ENCODE measurements around the gene GFOD1. TPM values are rescaled to one million over a fixed set of nuclear protein-coding genes. Genes with fewer than 3 reads are reported as not detected.

Gene GFOD1
- total and polyA plus RNA-seq, 7 donors: 2.3 to 18.3 (median 13.3) TPM

DNA sequence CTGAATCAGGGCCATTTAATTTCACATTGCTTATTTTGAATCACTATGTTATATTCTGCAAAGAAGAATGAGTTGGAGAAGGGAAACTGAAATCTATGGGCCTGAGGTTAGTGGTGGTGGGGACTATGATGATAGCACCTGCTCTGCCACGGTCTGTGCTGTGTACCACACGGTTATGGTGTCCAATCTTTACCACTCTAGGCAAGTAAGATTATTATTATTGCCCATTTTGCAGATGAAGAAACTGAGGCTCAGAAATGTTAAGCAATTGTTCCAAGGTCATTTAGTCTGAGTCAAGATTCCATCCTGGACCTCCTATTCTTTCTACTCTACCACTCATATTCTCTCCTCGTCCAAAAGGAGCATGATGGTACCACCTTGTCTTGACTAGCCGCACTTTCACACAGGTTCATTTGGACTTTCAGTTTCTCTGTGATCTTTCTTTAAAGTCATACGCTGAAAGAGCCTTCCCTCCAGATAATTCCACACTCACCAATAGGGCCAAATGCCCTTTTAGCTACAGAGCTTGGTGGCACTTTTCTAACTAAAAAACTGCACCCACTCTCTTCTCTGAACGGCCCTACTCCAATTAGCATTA is 56.2 kb downstream of the GFOD1 start:
- no peak for DNase-seq
- Histone ChIP-seq H3K4me1 (peaks cover 0 to 18% (median 4%) of the 10 kb centered on the region in 4 donors), H3K36me3 (no peaks in the 10 kb centered on the region), H3K9me3 (no peaks in the 10 kb centered on the region), H3K4me3 (no peak overlapping the region), H3K27me3 (no peaks in the 10 kb centered on the region), H3K27ac (peak overlapping the region in 1 of 4 donors; percentile 26)
- TF ChIP-seq EP300 (IDR thresholded peaks at IDR 0.05): no peak
- TF ChIP-seq POLR2AphosphoS5 (IDR thresholded peaks at IDR 0.05): no peak
- no peak for TF ChIP-seq POLR2A (IDR thresholded peaks at IDR 0.05)
- TF ChIP-seq, protein P1, sequence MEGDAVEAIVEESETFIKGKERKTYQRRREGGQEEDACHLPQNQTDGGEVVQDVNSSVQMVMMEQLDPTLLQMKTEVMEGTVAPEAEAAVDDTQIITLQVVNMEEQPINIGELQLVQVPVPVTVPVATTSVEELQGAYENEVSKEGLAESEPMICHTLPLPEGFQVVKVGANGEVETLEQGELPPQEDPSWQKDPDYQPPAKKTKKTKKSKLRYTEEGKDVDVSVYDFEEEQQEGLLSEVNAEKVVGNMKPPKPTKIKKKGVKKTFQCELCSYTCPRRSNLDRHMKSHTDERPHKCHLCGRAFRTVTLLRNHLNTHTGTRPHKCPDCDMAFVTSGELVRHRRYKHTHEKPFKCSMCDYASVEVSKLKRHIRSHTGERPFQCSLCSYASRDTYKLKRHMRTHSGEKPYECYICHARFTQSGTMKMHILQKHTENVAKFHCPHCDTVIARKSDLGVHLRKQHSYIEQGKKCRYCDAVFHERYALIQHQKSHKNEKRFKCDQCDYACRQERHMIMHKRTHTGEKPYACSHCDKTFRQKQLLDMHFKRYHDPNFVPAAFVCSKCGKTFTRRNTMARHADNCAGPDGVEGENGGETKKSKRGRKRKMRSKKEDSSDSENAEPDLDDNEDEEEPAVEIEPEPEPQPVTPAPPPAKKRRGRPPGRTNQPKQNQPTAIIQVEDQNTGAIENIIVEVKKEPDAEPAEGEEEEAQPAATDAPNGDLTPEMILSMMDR (IDR thresholded peaks at IDR 0.05): no peak
- intact Hi-C loops (cut with DNase I): no loop called here
- WGBS, 2 donors: 78 to 88% methylated on average over 6 of the region's 6 CpGs

DNA sequence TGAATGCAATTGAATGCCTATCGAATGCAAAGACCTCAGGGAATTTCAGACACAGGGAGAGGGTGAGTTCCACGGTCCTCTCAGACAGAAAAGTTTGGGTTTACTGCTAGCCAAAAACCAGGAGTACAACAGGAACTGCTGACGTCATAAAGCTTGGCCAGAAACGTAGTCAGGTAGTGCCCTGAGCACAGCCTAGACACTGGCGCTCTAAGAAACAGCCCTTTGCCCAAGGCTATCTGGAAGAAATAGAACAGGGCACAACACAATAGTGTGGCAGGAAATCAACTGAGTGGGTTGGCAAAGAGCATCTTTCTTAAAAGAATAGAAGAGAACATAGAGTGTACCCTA is 58.0 kb downstream of the GFOD1 start:
- Histone ChIP-seq H3K9me3 (no peaks in the 10 kb centered on the region), H3K4me3 (no peak overlapping the region), H3K36me3 (no peaks in the 10 kb centered on the region), H3K27me3 (no peaks in the 10 kb centered on the region), H3K27ac (peak overlapping the region in 2 of 4 donors; percentile 28 to 48), H3K4me1 (peaks cover 0 to 34% (median 18%) of the 10 kb centered on the region in 4 donors)
- no peak for DNase-seq
- TF ChIP-seq POLR2AphosphoS5 (IDR thresholded peaks at IDR 0.05) (no peak), EP300 (IDR thresholded peaks at IDR 0.05) (no peak), POLR2A (IDR thresholded peaks at IDR 0.05) (no peak)
- TF ChIP-seq, protein P1 (IDR thresholded peaks at IDR 0.05): no peak
- intact Hi-C loops (cut with DNase I): loop anchor here (5.0 kb wide), 1 partner anchor 58 kb away; the partner anchor contains the start of gene GFOD1
- WGBS, 2 donors: 79 to 83% methylated on average over 5 of the region's 5 CpGs

DNA sequence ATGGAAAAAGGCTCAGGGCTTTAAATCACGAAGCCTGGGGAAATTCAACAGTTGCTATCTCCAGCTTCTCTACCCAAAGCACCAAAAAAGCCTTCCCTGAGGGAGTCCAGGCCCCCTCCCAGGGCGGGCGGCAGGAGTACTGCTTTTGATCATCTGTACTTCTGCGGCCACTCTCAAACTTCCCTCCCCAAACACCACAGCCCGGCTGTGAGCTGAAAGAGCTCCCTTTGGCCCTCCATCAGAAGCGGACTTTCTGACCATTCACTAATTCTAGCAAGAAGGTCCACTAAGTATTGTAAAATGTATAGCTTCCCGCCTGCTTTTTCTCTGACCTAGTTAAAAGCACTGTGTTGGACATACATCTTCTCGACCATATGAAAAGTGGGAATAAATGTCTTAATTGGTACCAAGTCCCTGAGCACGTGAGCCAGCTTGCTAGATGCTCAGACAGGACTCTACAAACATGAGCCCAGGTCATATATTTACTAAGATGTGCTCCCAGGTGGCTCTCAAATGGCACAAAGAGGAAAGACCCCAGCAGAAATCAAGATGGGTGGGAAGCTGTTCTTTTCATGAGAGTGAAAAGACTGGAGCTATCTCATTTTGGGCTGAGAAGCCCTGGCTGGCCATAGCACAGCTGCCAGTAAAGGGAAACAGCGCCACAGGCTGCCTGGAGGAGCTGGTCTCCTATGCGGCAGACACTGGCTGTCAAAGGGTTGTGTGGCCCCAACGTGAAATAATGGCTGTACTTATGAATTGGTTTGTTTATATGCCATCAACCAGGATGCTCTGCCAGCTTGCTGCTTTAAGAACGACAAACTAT is 58.6 kb downstream of the GFOD1 start:
- H3K4me3 ChIP-seq: no peak overlapping the region
- intact Hi-C loops (cut with DNase I): loop anchor here (5.0 kb wide), 1 partner anchor 59 kb away; the partner anchor contains the start of gene GFOD1
- peaks cover 0 to 37% (median 18%) of the 10 kb centered on the region in 4 donors for H3K4me1 ChIP-seq
- DNase-seq: no peak
- H3K9me3 ChIP-seq: no peaks in the 10 kb centered on the region
- peak overlapping the region in 3 of 4 donors; percentile 28 to 48 (median 34) for H3K27ac ChIP-seq
- no peaks in the 10 kb centered on the region for H3K27me3 ChIP-seq
- no peaks in the 10 kb centered on the region for H3K36me3 ChIP-seq
- TF ChIP-seq POLR2A (IDR thresholded peaks at IDR 0.05): no peak
- peak in 1 of 4 donors; percentile 20 for TF ChIP-seq POLR2AphosphoS5 (IDR thresholded peaks at IDR 0.05)
- WGBS, 2 donors: 73 to 86% methylated on average over 13 of the region's 13 CpGs

DNA sequence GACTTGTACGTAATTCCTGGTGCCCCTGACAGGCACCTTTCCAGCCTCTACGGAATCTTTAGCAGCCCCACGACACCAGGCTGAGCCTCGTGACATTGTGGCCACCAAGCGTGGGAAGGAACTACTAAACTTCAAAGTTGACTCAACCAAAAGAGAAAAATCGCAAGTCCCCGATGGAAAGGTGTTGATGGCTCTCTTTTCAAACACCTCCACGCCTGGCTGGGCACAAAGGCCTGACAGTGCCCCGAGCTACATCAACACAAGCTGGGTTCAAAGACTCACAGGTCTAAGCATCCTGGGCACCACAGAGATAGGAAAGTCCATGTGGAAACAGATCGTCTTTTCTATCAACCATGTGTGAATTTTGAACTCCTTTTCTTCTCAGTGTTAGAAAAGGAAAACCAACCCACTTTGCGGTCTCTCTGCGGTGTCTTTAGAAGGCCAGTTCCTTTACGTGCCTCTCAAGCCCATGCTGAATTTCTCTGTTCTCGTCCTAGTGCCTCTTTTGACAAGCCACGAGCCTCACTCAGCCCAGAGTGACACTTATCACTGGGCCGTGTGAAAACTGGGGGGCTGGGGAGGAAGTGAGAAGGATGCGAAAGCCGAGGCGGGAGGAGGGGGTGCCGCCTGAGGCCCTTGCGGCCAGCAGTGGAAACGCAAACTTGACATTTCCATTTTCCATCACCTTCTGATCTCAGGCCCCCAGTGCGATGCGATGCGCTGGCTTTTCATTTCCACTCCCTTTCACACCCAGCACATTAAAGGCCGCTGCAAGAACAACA is 59.4 kb downstream of the GFOD1 start:
- no peak for DNase-seq
- peak overlapping the region in 3 of 4 donors; percentile 3 to 48 (median 34) for H3K27ac ChIP-seq
- H3K4me3 ChIP-seq: no peak overlapping the region
- 51 to 82% methylated on average over 26 of the region's 26 CpGs for WGBS, 2 donors
- H3K27me3 ChIP-seq: no peaks in the 10 kb centered on the region
- no peaks in the 10 kb centered on the region for H3K9me3 ChIP-seq
- TF ChIP-seq, protein P1 (IDR thresholded peaks at IDR 0.05): no peak
- TF ChIP-seq POLR2AphosphoS5 (IDR thresholded peaks at IDR 0.05) (no peak), POLR2A (IDR thresholded peaks at IDR 0.05) (no peak), EP300 (IDR thresholded peaks at IDR 0.05) (no peak)
- no peaks in the 10 kb centered on the region for H3K36me3 ChIP-seq
- intact Hi-C loops (cut with DNase I): loop anchor here (5.0 kb wide), 1 partner anchor 59 kb away; the partner anchor contains the start of gene GFOD1
- H3K4me1 ChIP-seq: peaks cover 0 to 45% (median 25%) of the 10 kb centered on the region in 4 donors

Measured in sigmoid colon (tissue), 7 donors.